ENCODE data around the gene CCZ1B. TPM values are rescaled to one million over a fixed set of nuclear protein-coding genes. Genes with fewer than 3 reads are reported as not detected.
"Not testable (repeated sequence)": the region's sequence is repeated elsewhere in the genome, so short reads cannot be mapped to it uniquely, and the experiment has no call there.

The CCZ1B gene
- total and polyA plus RNA-seq, 3 experiments from 2014 or later, result 34.4 to 60.5 (median 52.2) TPM

DNA sequence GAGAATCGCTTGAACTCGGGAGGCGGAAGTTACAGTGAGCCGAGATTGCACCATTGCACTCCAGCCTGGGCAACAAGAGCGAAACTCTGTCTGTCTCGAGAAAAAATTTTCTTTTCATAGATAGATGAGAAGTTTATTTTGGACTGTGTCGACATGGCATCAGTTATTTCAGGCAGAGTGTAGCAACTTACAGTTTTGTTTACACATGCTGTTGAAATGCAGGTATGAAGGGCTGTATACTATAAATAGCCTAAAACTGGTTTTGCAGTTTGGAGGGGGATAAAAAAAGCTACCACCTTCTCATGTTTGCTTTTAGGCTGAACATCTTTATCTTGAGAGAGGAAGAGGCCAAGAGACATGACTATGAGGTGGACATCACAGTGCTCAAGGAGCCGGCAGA is 28.0 kb downstream of the CCZ1B start:
- H3K4me1 ChIP-seq (ENCODE audit: insufficient read depth, low read length); H3K4me3 ChIP-seq (ENCODE audit: low read length); POLR2A ChIA-PET; H3K27ac ChIP-seq (ENCODE audit: low read depth, low read length); H3K27me3 Mint-ChIP-seq; H3K9me3 ChIP-seq (ENCODE audit: low read length); H3K27ac Mint-ChIP-seq; H3K4me1 Mint-ChIP-seq; H3K36me3 ChIP-seq (ENCODE audit: insufficient read depth, low read length); H3K27me3 ChIP-seq (ENCODE audit: insufficient read depth, low read length, poor library complexity, severe bottlenecking); H3K4me3 Mint-ChIP-seq; H3K9me3 Mint-ChIP-seq; DNase-seq; CTCF ChIA-PET: not testable (repeated sequence)
- H3K36me3 Mint-ChIP-seq, result peaks cover 0 to 10% (median 0%) of the 10 kb centered on the region in 3 donors

GRCh38 chr7:6797218-6797617 is 28.9 kb downstream of the CCZ1B start:
- H3K9me3 ChIP-seq (ENCODE audit: low read length); H3K4me1 Mint-ChIP-seq; H3K36me3 ChIP-seq (ENCODE audit: insufficient read depth, low read length); H3K27me3 ChIP-seq (ENCODE audit: insufficient read depth, low read length, poor library complexity, severe bottlenecking); H3K27ac Mint-ChIP-seq; H3K27me3 Mint-ChIP-seq; H3K27ac ChIP-seq (ENCODE audit: low read depth, low read length); H3K4me3 ChIP-seq (ENCODE audit: low read length); CTCF ChIA-PET; DNase-seq; H3K4me3 Mint-ChIP-seq; H3K9me3 Mint-ChIP-seq; H3K4me1 ChIP-seq (ENCODE audit: insufficient read depth, low read length); POLR2A ChIA-PET: not testable (repeated sequence)
- H3K36me3 Mint-ChIP-seq, result peaks cover 0 to 14% (median 0%) of the 10 kb centered on the region in 3 donors

GRCh38 chr7:6794276-6794675 is 31.8 kb downstream of the CCZ1B start:
- peaks cover 0 to 12% (median 0%) of the 10 kb centered on the region in 3 donors for H3K36me3 Mint-ChIP-seq
- H3K4me1 ChIP-seq (ENCODE audit: insufficient read depth, low read length); H3K9me3 ChIP-seq (ENCODE audit: low read length); H3K4me3 Mint-ChIP-seq; H3K9me3 Mint-ChIP-seq; POLR2A ChIA-PET; DNase-seq; H3K27ac Mint-ChIP-seq; H3K4me3 ChIP-seq (ENCODE audit: low read length); H3K27me3 ChIP-seq (ENCODE audit: insufficient read depth, low read length, poor library complexity, severe bottlenecking); H3K27me3 Mint-ChIP-seq; H3K36me3 ChIP-seq (ENCODE audit: insufficient read depth, low read length); CTCF ChIA-PET; H3K4me1 Mint-ChIP-seq; H3K27ac ChIP-seq (ENCODE audit: low read depth, low read length): not testable (repeated sequence)

DNA sequence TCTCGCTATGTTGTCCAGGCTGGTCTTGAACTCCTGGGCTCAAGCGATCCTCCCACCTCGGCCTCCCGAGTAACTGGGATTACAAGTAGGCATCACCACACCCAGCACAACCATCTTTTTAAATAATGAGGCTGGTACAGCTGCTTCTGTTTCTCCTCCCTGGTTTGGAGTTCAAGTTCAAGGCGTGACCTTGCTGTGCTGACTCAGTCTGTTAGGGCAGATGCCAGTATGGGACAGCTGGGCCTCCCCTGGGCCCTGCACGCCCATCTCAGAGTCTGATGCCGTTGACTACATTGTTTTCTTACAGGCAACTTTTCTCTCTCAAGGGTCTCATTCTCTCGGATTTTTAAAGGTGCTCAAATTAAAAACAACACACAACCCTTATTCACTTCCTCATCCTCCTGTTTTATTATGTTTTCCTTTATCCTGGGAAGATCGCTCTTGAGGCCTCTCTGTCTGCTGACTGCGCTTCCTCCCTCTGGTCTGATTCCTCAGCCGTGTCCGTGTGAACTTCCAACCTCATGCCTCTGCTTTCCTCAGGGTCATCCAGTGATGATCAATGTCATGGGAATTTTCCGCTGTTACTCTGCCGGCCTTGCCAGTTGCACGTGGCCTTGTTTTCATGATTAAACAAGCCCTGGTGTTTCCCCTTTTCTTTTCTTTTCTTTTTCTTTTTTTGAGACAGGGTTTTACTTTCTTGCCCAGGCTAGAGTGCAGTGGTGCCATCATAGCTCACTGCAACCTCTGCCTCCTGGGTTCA is 33.8 kb downstream of the CCZ1B start:
- H3K27ac Mint-ChIP-seq; H3K27me3 Mint-ChIP-seq; H3K9me3 Mint-ChIP-seq; H3K9me3 ChIP-seq (ENCODE audit: low read length); H3K4me3 Mint-ChIP-seq; H3K4me1 Mint-ChIP-seq; POLR2A ChIA-PET; CTCF ChIA-PET; H3K4me3 ChIP-seq (ENCODE audit: low read length); H3K4me1 ChIP-seq (ENCODE audit: insufficient read depth, low read length); H3K36me3 ChIP-seq (ENCODE audit: insufficient read depth, low read length); H3K27me3 ChIP-seq (ENCODE audit: insufficient read depth, low read length, poor library complexity, severe bottlenecking); DNase-seq; H3K27ac ChIP-seq (ENCODE audit: low read depth, low read length): not testable (repeated sequence)
- peaks cover 0 to 10% (median 0%) of the 10 kb centered on the region in 3 donors for H3K36me3 Mint-ChIP-seq

GRCh38 chr7:6789353-6789752 is 36.7 kb downstream of the CCZ1B start:
- H3K27ac Mint-ChIP-seq; CTCF ChIA-PET; DNase-seq; H3K9me3 Mint-ChIP-seq; H3K4me3 ChIP-seq (ENCODE audit: low read length); H3K36me3 Mint-ChIP-seq; H3K27me3 ChIP-seq (ENCODE audit: insufficient read depth, low read length, poor library complexity, severe bottlenecking); H3K4me1 Mint-ChIP-seq; H3K4me3 Mint-ChIP-seq; H3K27me3 Mint-ChIP-seq; H3K27ac ChIP-seq (ENCODE audit: low read depth, low read length); H3K9me3 ChIP-seq (ENCODE audit: low read length); H3K36me3 ChIP-seq (ENCODE audit: insufficient read depth, low read length); H3K4me1 ChIP-seq (ENCODE audit: insufficient read depth, low read length); POLR2A ChIA-PET: not testable (repeated sequence)

GRCh38 chr7:6781581-6781980 is 44.5 kb downstream of the CCZ1B start:
- POLR2A ChIA-PET; H3K4me3 Mint-ChIP-seq; H3K4me1 Mint-ChIP-seq; DNase-seq; H3K4me3 ChIP-seq (ENCODE audit: low read length); H3K9me3 ChIP-seq (ENCODE audit: low read length); H3K27ac Mint-ChIP-seq; H3K36me3 ChIP-seq (ENCODE audit: insufficient read depth, low read length); H3K9me3 Mint-ChIP-seq; H3K27me3 Mint-ChIP-seq; CTCF ChIA-PET; H3K4me1 ChIP-seq (ENCODE audit: insufficient read depth, low read length); H3K36me3 Mint-ChIP-seq; H3K27me3 ChIP-seq (ENCODE audit: insufficient read depth, low read length, poor library complexity, severe bottlenecking); H3K27ac ChIP-seq (ENCODE audit: low read depth, low read length): not testable (repeated sequence)

DNA sequence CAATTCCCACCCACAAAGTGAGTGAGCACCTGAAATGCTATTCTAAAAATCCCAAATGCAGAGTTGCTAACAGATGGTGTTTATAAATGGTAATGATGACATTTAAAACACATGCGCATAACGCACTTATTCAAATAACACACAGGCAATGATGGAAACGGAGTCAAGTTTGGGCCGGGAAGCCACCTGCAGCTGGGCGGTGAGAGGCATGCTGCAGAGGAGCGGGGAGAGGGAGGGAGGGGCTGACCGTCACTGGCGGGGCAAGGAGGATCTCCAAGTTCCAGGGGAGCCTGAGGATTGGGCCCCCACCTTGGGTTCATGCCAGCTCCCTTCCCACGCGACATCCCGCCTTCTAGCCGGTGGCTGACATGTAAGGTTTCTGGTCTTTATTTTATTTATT is 64.9 kb downstream of the CCZ1B start:
- H3K27ac ChIP-seq (ENCODE audit: low read depth, low read length); H3K4me3 Mint-ChIP-seq; H3K27me3 ChIP-seq (ENCODE audit: insufficient read depth, low read length, poor library complexity, severe bottlenecking); CTCF ChIA-PET; H3K4me1 Mint-ChIP-seq; H3K9me3 Mint-ChIP-seq; H3K27me3 Mint-ChIP-seq; H3K36me3 ChIP-seq (ENCODE audit: insufficient read depth, low read length); POLR2A ChIA-PET; DNase-seq; H3K36me3 Mint-ChIP-seq; H3K4me3 ChIP-seq (ENCODE audit: low read length); H3K4me1 ChIP-seq (ENCODE audit: insufficient read depth, low read length); H3K9me3 ChIP-seq (ENCODE audit: low read length); H3K27ac Mint-ChIP-seq: not testable (repeated sequence)

- H3K4me3 ChIP-seq (ENCODE audit: low read length); H3K36me3 ChIP-seq (ENCODE audit: insufficient read depth, low read length); H3K36me3 Mint-ChIP-seq; H3K4me1 ChIP-seq (ENCODE audit: insufficient read depth, low read length); H3K27ac ChIP-seq (ENCODE audit: low read depth, low read length); CTCF ChIA-PET; H3K27me3 Mint-ChIP-seq; H3K9me3 Mint-ChIP-seq; H3K4me3 Mint-ChIP-seq; H3K27me3 ChIP-seq (ENCODE audit: insufficient read depth, low read length, poor library complexity, severe bottlenecking); POLR2A ChIA-PET; DNase-seq; H3K9me3 ChIP-seq (ENCODE audit: low read length); H3K27ac Mint-ChIP-seq; H3K4me1 Mint-ChIP-seq: not testable (repeated sequence)
These were observed 72.1 kb downstream of the CCZ1B start, which contains the start of gene RSPH10B2 for GRCh38 chr7:6753964-6754363. TSS of gene RSPH10B2 (plus strand) at chr7:6754103. CDS start at chr7:6757678, 3,575 bp downstream.

DNA sequence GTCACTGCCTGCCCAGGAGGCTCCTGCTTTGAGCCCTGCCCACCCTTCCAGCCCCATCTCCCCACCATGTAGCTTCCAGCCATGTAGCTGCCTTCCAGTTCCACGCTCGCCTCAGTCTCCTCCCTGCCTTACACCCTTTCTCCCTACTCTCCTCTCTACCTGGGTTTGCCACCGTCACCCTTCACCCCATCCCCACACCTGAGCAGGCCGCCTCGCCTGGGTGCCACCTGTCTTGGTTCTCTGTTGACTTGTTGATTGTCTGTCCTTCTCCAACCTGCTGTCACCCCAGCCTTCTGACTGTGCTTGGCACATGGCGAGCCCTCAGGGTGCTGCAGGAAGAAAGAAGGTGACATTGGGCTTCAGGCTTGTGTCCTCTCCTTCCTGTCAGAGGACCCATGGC is 75.9 kb downstream of the CCZ1B start:
- H3K4me3 Mint-ChIP-seq; H3K4me3 ChIP-seq (ENCODE audit: low read length): not testable (repeated sequence)

More for the DNA sequence above, 75.9 kb downstream of the CCZ1B start:
- H3K27ac Mint-ChIP-seq; DNase-seq; H3K27me3 Mint-ChIP-seq; H3K4me1 ChIP-seq (ENCODE audit: insufficient read depth, low read length); CTCF ChIA-PET; H3K27ac ChIP-seq (ENCODE audit: low read depth, low read length); H3K9me3 Mint-ChIP-seq; H3K9me3 ChIP-seq (ENCODE audit: low read length); H3K4me1 Mint-ChIP-seq; POLR2A ChIA-PET; H3K27me3 ChIP-seq (ENCODE audit: insufficient read depth, low read length, poor library complexity, severe bottlenecking); H3K36me3 ChIP-seq (ENCODE audit: insufficient read depth, low read length): not testable (repeated sequence)
- peaks cover 0 to 14% (median 0%) of the 10 kb centered on the region in 3 donors for H3K36me3 Mint-ChIP-seq

Measured in CD8-positive, alpha-beta memory T cell (primary cell).